Prostate gland (tissue), 2 donors: Measurements from ENCODE around the gene TSPAN1. TPM values are rescaled to one million over a fixed set of nuclear protein-coding genes. Genes with fewer than 3 reads are reported as not detected.
"Not testable (repeated sequence)": the region's sequence is repeated elsewhere in the genome, so short reads cannot be mapped to it uniquely, and the experiment has no call there.

Source experiments
- DNase-seq: peaks from one replicate; pipeline ENCODE4 v3.0.0-alpha.2; 2019; ENCODE audit warnings: low spot score
- H3K27ac ChIP-seq, 2 donors: fragments of 200-600 bp; sonication (generic); 2 replicates each; pipeline ENCODE4 v1.5.1; 2017 to 2019
- H3K27me3 ChIP-seq: fragments of 200-600 bp; sonication (generic); replicated peaks from 2 replicates; pipeline ENCODE4 v1.5.1; 2019; ENCODE audit not compliant: insufficient read depth
- H3K36me3 ChIP-seq, 2 donors: fragments of 200-600 bp; sonication (generic); 1 replicate in 1 of 2; 2 replicates in 1 of 2; pipeline versions ENCODE4 v1.5.1 to v1.8.1; 2017 to 2019
- H3K4me1 ChIP-seq: fragments of 200-600 bp; sonication (generic); replicated peaks from 2 replicates; pipeline ENCODE4 v1.5.1; 2019
- H3K4me3 ChIP-seq, 2 donors: fragments of 200-600 bp; sonication (generic); 2 replicates each; pipeline ENCODE4 v1.5.1; 2017 to 2019
- H3K9me3 ChIP-seq: fragments of 200-600 bp; sonication (generic); 2 replicates; pipeline ENCODE4 v1.5.1; 2017
- CTCF ChIP-seq, 4 experiments: fragments of 200-600 bp in 2 of 4; fragments of 450-650 bp in 2 of 4; sonication (generic) in 2 of 4; IDR thresholded peaks; 1 replicate in 3 of 4; 2 replicates in 1 of 4; pipeline ENCODE4 v1.5.1; 2016 to 2019; ENCODE audit warnings: antibody characterized with exemption in 4 of 4, mild to moderate bottlenecking in 2 of 4, moderate library complexity in 2 of 4
- POLR2A ChIP-seq: fragments of 450-650 bp; IDR thresholded peaks from one replicate; pipeline ENCODE4 v1.6.1; 2016; ENCODE audit warnings: antibody characterized with exemption, mild to moderate bottlenecking
- POLR2AphosphoS5 ChIP-seq: sonication (generic); formaldehyde crosslinking; IDR thresholded peaks from one replicate; pipeline ENCODE4 v1.6.1; 2017; ENCODE audit warnings: antibody characterized with exemption
- WGBS: methylation state at CpG from one replicate; pipeline ENCODE4 v1.1.5; 2018; 5-methylcytosine and 5-hydroxymethylcytosine counted together
- intact Hi-C: fragments of 100-400 bp; cut with DNase I; formaldehyde crosslinking; loops from one replicate; pipeline ENCODE4 v1.14.2; 2022
- small RNA-seq, 2 donors: library from RNA; depleted of rRNA; stranded (forward); fragments of <200 nt; gene quantifications; one replicate each; pipeline ENCODE3, GENCODE V24; 2016
- total RNA-seq, 2 donors: library from RNA; depleted of rRNA; stranded (reverse); fragments of >200 nt; gene quantifications; one replicate each; pipeline ENCODE4 v1.1.0, GENCODE V29; 2016

Gene TSPAN1
- total RNA-seq, 2 donors from 2014 or later, result 77.2 to 322 TPM

DNA sequence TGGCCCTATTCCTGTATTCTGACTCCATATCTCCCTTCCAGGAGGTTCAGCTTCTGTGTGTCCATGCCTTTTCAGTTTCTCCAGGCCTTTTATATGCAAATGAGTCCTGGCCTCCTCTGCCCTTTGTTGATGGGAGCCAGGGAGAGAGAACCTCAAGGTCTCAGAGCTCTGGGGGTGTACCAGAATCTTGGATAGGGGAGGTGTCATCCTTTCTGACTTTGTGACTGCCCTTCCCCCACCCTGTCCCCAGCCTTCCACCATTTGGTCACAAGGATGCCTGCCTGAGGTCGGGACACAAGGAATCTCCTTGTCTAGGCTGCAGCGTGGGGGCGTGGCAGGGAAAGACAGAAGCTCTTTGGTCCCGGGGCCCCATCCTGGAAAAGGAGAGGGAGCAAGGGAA, 46.9 kb downstream of the TSPAN1 start:
- TF ChIP-seq POLR2AphosphoS5 (no peak), POLR2A (no peak), CTCF (IDR thresholded peaks at IDR 0.05) (no peak)
- intact Hi-C loops, result loop anchor here (5.0 kb wide), 1 partner anchor 184 kb away; no protein-coding TSS in a partner anchor
- Histone ChIP-seq H3K27ac (no peak overlapping the region), H3K4me1 (no peaks in the 10 kb centered on the region), H3K9me3 (no peaks in the 10 kb centered on the region), H3K36me3 (no peaks in the 10 kb centered on the region), H3K27me3 (no peaks in the 10 kb centered on the region), H3K4me3 (no peak overlapping the region)
- DNase-seq, result no peak
- whole genome bisulfite sequencing, result 39% methylated on average over 4 of the region's 4 CpGs

- intact Hi-C loops, result loop anchor here (5.0 kb wide), 1 partner anchor 186 kb away; no protein-coding TSS in a partner anchor
- H3K4me1 ChIP-seq, H3K4me3 ChIP-seq, H3K9me3 ChIP-seq, H3K36me3 ChIP-seq, DNase-seq, H3K27me3 ChIP-seq, H3K27ac ChIP-seq: not testable (repeated sequence)
- 72% methylated on average over 11 of the region's 11 CpGs for WGBS
Measured at GRCh38 chr1:46223055-46223454, 48.2 kb downstream of the TSPAN1 start.

GRCh38 chr1:46223472-46223943, 48.6 kb downstream of the TSPAN1 start:
- Histone ChIP-seq H3K4me1 (no peaks in the 10 kb centered on the region), H3K36me3 (no peaks in the 10 kb centered on the region), H3K27ac (no peak overlapping the region), H3K27me3 (no peaks in the 10 kb centered on the region), H3K4me3 (no peak overlapping the region), H3K9me3 (no peaks in the 10 kb centered on the region)
- DNase-seq, result peak; percentile 81
- intact Hi-C loops, result loop anchor here (5.0 kb wide), 1 partner anchor 186 kb away; no protein-coding TSS in a partner anchor
- TF ChIP-seq POLR2A, result no peak
- peak; percentile 79 to 95 (median 92) for TF ChIP-seq CTCF (IDR thresholded peaks at IDR 0.05)
- peak; percentile 66 for TF ChIP-seq POLR2AphosphoS5
- 15% methylated on average over 6 of the region's 6 CpGs for WGBS

- Histone ChIP-seq H3K4me1 (no peaks in the 10 kb centered on the region), H3K27ac (no peak overlapping the region), H3K36me3 (no peaks in the 10 kb centered on the region), H3K9me3 (no peaks in the 10 kb centered on the region), H3K27me3 (no peaks in the 10 kb centered on the region), H3K4me3 (no peak overlapping the region)
- TF ChIP-seq CTCF (IDR thresholded peaks at IDR 0.05), result no peak
- no peak for TF ChIP-seq POLR2AphosphoS5
- no peak for TF ChIP-seq POLR2A
- no peak for DNase-seq
- WGBS, result 83% methylated on average over 4 of the region's 4 CpGs
- intact Hi-C loops, result loop anchor here (5.0 kb wide), 1 partner anchor 188 kb away; no protein-coding TSS in a partner anchor
Measured at GRCh38 chr1:46224966-46225365, 50.1 kb downstream of the TSPAN1 start.

- H3K4me1 ChIP-seq, H3K36me3 ChIP-seq, H3K27ac ChIP-seq, H3K27me3 ChIP-seq, H3K9me3 ChIP-seq, intact Hi-C loops, H3K4me3 ChIP-seq, DNase-seq: not testable (repeated sequence)
- 91% methylated on average over 3 of the region's 3 CpGs for WGBS
Measured at GRCh38 chr1:46231231-46231630, 56.3 kb downstream of the TSPAN1 start.

Small RNAs within 50 kb of the gene (small RNA-seq; reads per million reads assigned to genes)
- 0 reads per million in 2 donors for gene AL672043.1

Other genes with a start within 250 kb of the TSPAN1 start
- 10 to 100 TPM in 1 of 2 donors, 1 to 10 TPM in 1; 9.1 to 26.5 TPM for gene PIK3R3, start 42.5 kb upstream of the TSPAN1 start, total RNA-seq
- gene P3R3URF, start 1.4 kb downstream of the TSPAN1 start, total RNA-seq, result not detected
- 100 to 1,000 TPM; 106 to 120 TPM for gene POMGNT1, start 23.3 kb downstream of the TSPAN1 start, total RNA-seq
- gene LURAP1, start 28.2 kb downstream of the TSPAN1 start, total RNA-seq, result 10 to 100 TPM; 12.7 to 17.5 TPM
- gene RAD54L, start 72.7 kb downstream of the TSPAN1 start, total RNA-seq, result 1 to 10 TPM; 8.2 to 8.4 TPM
- 100 to 1,000 TPM in 1 of 2 donors, 10 to 100 TPM in 1; 97.2 to 143 TPM for gene LRRC41, start 128.5 kb downstream of the TSPAN1 start, total RNA-seq
- 100 to 1,000 TPM; 258 to 391 TPM for gene UQCRH, start 128.6 kb downstream of the TSPAN1 start, total RNA-seq
- 10 to 100 TPM; 21.0 to 29.0 TPM for gene NSUN4, start 165.7 kb downstream of the TSPAN1 start, total RNA-seq
- gene FAAH, start 219.2 kb downstream of the TSPAN1 start, total RNA-seq, result 100 to 1,000 TPM; 122 to 264 TPM